NCI-H2196 (cell line): ENCODE results near the gene MCM9.
"Not testable (repeated sequence)": the region's sequence is repeated elsewhere in the genome, so short reads cannot be mapped to it uniquely, and the experiment has no call there.

ENCODE experiments used
- DNase-seq: peaks from one replicate; lab custom pipeline; 2025; ENCODE audit not compliant: unreplicated experiment; lab: John Stamatoyannopoulos, UW

The MCM9 gene

GRCh38 chr6:118772886-118773285, 162.1 kb downstream of the MCM9 start:
- DNase-seq, result no peak

GRCh38 chr6:118771253-118771652, 163.7 kb downstream of the MCM9 start:
- no peak for DNase-seq

GRCh38 chr6:118770835-118771234, 164.1 kb downstream of the MCM9 start:
- DNase-seq, result no peak

GRCh38 chr6:118770112-118770788, 164.7 kb downstream of the MCM9 start:
- no peak for DNase-seq

- no peak for DNase-seq
These were observed 166.0 kb downstream of the MCM9 start for GRCh38 chr6:118768904-118769325.

GRCh38 chr6:118768441-118768840, 166.5 kb downstream of the MCM9 start:
- DNase-seq, result no peak

GRCh38 chr6:118765316-118765715, 169.6 kb downstream of the MCM9 start:
- not testable (repeated sequence) for DNase-seq

GRCh38 chr6:118764766-118765165, 170.2 kb downstream of the MCM9 start:
- DNase-seq, result no peak
